Measurements from ENCODE around the gene PRG3. TPM values are rescaled to one million over a fixed set of nuclear protein-coding genes. Genes with fewer than 3 reads are reported as not detected.

The PRG3 gene
- total RNA-seq, 1 experiment from 2014 or later, result not detected

DNA sequence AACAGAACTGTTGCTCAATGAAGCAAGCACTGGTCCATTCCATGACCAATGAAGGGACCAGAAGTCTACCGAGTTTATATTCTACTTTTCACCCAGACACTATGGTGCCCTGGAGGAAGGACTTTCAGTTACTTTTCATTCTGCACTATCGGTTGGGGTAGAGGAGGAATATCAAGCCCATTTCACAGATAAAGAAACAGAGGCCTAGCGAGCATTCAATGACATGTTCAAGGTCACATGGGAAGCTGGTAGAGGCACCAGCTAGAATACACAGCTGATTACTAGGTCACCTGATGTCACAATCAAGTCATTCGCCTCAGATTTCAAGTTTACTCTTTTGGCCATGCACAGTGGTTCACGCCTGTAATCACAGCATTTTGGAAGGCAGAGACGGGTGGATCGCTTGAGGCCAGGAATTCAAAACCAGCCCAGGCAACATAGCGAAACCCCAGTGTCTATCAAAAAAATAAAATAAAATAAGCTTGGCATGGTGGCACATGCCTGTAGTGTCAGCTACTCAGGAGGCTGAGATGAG, 27.1 kb upstream of the PRG3 start:
- no peak for TF ChIP-seq TCF7L2 (IDR thresholded peaks at IDR 0.05; ENCODE audit: low read depth, low read length)
- no peak for TF ChIP-seq SIN3A (IDR thresholded peaks at IDR 0.05; ENCODE audit: borderline replicate concordance, insufficient read depth, low read depth, low read length)
- no peak for TF ChIP-seq POLR2AphosphoS5 (IDR thresholded peaks at IDR 0.05; ENCODE audit: low read depth, low read length)
- TF ChIP-seq, protein P1, sequence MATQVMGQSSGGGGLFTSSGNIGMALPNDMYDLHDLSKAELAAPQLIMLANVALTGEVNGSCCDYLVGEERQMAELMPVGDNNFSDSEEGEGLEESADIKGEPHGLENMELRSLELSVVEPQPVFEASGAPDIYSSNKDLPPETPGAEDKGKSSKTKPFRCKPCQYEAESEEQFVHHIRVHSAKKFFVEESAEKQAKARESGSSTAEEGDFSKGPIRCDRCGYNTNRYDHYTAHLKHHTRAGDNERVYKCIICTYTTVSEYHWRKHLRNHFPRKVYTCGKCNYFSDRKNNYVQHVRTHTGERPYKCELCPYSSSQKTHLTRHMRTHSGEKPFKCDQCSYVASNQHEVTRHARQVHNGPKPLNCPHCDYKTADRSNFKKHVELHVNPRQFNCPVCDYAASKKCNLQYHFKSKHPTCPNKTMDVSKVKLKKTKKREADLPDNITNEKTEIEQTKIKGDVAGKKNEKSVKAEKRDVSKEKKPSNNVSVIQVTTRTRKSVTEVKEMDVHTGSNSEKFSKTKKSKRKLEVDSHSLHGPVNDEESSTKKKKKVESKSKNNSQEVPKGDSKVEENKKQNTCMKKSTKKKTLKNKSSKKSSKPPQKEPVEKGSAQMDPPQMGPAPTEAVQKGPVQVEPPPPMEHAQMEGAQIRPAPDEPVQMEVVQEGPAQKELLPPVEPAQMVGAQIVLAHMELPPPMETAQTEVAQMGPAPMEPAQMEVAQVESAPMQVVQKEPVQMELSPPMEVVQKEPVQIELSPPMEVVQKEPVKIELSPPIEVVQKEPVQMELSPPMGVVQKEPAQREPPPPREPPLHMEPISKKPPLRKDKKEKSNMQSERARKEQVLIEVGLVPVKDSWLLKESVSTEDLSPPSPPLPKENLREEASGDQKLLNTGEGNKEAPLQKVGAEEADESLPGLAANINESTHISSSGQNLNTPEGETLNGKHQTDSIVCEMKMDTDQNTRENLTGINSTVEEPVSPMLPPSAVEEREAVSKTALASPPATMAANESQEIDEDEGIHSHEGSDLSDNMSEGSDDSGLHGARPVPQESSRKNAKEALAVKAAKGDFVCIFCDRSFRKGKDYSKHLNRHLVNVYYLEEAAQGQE (IDR thresholded peaks at IDR 0.05; ENCODE audit: insufficient read depth in 1 of 2, low read depth in 2 of 2, low read length in 1 of 2), result no peak
- TF ChIP-seq, protein P2, sequence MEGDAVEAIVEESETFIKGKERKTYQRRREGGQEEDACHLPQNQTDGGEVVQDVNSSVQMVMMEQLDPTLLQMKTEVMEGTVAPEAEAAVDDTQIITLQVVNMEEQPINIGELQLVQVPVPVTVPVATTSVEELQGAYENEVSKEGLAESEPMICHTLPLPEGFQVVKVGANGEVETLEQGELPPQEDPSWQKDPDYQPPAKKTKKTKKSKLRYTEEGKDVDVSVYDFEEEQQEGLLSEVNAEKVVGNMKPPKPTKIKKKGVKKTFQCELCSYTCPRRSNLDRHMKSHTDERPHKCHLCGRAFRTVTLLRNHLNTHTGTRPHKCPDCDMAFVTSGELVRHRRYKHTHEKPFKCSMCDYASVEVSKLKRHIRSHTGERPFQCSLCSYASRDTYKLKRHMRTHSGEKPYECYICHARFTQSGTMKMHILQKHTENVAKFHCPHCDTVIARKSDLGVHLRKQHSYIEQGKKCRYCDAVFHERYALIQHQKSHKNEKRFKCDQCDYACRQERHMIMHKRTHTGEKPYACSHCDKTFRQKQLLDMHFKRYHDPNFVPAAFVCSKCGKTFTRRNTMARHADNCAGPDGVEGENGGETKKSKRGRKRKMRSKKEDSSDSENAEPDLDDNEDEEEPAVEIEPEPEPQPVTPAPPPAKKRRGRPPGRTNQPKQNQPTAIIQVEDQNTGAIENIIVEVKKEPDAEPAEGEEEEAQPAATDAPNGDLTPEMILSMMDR (IDR thresholded peaks at IDR 0.05), result no peak
- Histone ChIP-seq H3K9me3 (ENCODE audit: control insufficient read depth, insufficient read depth, low read depth, low read length) (no peaks in the 10 kb centered on the region), H3K4me3 (ENCODE audit: low read depth in 2 of 2, low read length in 2 of 2) (no peak overlapping the region), H3K27me3 (ENCODE audit: control insufficient read depth, insufficient read depth, low read length) (no peaks in the 10 kb centered on the region), H3K4me1 (ENCODE audit: control insufficient read depth, insufficient read depth, low read length) (no peaks in the 10 kb centered on the region), H3K27ac (ENCODE audit: low read length) (no peak overlapping the region), H3K36me3 (ENCODE audit: control insufficient read depth, insufficient read depth, low read length) (no peaks in the 10 kb centered on the region)
- ChIA-PET POLR2A (no interaction called here), CTCF (no interaction called here)
- ATAC-seq (no peak), DNase-seq (ENCODE audit: low read depth, low spot score) (no peak)
- in situ Hi-C loops (cut with HindIII; ENCODE audit: low pct_unique_long_range_greater_than_20kb, low sequenced_read_pairs), result no loop called here
- BruUV-seq (replicated peaks), result no TSS peak
- intact Hi-C loops (cut with micrococcal nuclease; ENCODE audit: unreplicated experiment), result no loop called here

DNA sequence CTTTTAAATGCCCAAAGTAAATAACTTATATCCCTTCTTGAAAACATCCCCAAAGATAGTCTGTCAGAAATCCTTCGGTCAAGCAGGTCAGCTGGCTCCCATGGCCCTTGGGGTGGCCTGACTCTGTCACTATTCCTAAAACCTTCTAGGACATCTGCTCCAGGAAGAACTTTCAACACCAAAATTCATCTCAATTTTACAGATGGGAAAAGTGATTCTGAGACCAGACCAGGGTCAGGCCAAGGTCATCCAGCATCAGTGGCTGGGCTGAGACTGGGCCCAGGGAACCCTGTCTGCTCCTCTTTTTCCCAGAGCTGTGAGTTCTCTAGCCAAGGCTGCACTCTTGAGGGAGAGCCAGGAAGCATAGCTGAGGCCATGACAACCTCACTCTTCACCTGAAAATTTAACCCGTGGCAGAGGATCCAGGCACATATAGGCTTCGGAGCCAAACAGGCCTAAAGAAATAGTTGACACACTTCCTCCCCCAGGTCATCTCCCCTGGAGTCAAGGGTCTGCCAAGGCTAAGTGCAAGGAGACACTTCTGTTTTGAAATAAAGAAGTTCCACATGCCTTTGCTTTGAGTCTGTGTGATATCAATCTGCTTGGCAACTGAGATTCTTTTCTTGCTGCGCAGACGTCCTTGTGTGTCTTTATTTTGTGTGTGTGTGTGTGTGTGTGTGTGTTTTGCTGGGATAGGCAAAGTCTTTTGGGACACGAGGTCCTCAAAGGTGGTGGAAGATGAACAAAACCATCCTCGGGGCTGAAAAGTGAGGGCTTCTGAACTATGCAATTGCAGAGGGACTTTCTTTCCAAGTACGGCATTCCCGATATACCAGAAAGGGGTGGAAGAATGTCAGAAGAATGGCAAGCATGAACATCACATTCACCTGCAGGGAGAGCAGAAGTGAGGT, 26.3 kb upstream of the PRG3 start:
- ATAC-seq, result no peak
- H3K27ac ChIP-seq (ENCODE audit: low read length), result no peak overlapping the region
- no peaks in the 10 kb centered on the region for H3K9me3 ChIP-seq (ENCODE audit: control insufficient read depth, insufficient read depth, low read depth, low read length)
- no peak overlapping the region for H3K4me3 ChIP-seq (ENCODE audit: low read depth in 2 of 2, low read length in 2 of 2)
- intact Hi-C loops (cut with micrococcal nuclease; ENCODE audit: unreplicated experiment) (no loop called here), in situ Hi-C loops (cut with HindIII; ENCODE audit: low pct_unique_long_range_greater_than_20kb, low sequenced_read_pairs) (no loop called here)
- TF ChIP-seq TCF7L2 (IDR thresholded peaks at IDR 0.05; ENCODE audit: low read depth, low read length) (no peak), SIN3A (IDR thresholded peaks at IDR 0.05; ENCODE audit: borderline replicate concordance, insufficient read depth, low read depth, low read length) (no peak)
- CTCF ChIA-PET, result no interaction called here
- H3K36me3 ChIP-seq (ENCODE audit: control insufficient read depth, insufficient read depth, low read length), result no peaks in the 10 kb centered on the region
- no peaks in the 10 kb centered on the region for H3K27me3 ChIP-seq (ENCODE audit: control insufficient read depth, insufficient read depth, low read length)
- no TSS peak for BruUV-seq (replicated peaks)
- DNase-seq (ENCODE audit: low read depth, low spot score), result no peak
- H3K4me1 ChIP-seq (ENCODE audit: control insufficient read depth, insufficient read depth, low read length), result peaks cover 2% of the 10 kb centered on the region; the same call in 1 of the 2 replicates
- POLR2A ChIA-PET, result no interaction called here

Measured in Panc1 (cell line).